ENCODE results near the gene BICD1. TPM values are rescaled to one million over a fixed set of nuclear protein-coding genes. Genes with fewer than 3 reads are reported as not detected.

Gene BICD1
- total RNA-seq, 4 donors from 2014 or later = 1.5 to 4.5 (median 2.4) TPM

GRCh38 chr12:32235251-32235650 lies 128.6 kb downstream of the BICD1 start:
- 80 to 85% methylated on average over 2 of the region's 2 CpGs for WGBS, 2 donors
- intact Hi-C loops (cut with DNase I; ENCODE audit: low total_unique reads) = no loop called here
- no peak overlapping the region for H3K4me3 ChIP-seq (ENCODE audit: low read depth, poor library complexity, severe bottlenecking)
- TF ChIP-seq POLR2A (IDR thresholded peaks at IDR 0.05) (no peak), CTCF (IDR thresholded peaks at IDR 0.05) (no peak)
- no peak for DNase-seq (ENCODE audit: low spot score in 2 of 2)

GRCh38 chr12:32240162-32240561 lies 133.5 kb downstream of the BICD1 start:
- intact Hi-C loops (cut with DNase I; ENCODE audit: low total_unique reads) = no loop called here
- no peak for DNase-seq (ENCODE audit: low spot score in 2 of 2)
- H3K4me3 ChIP-seq (ENCODE audit: low read depth, poor library complexity, severe bottlenecking) = no peak overlapping the region
- 86 to 89% methylated on average over 5 of the region's 5 CpGs for WGBS, 2 donors
- TF ChIP-seq POLR2A (IDR thresholded peaks at IDR 0.05) (no peak), CTCF (IDR thresholded peaks at IDR 0.05) (no peak)

GRCh38 chr12:32240831-32241230 lies 134.2 kb downstream of the BICD1 start:
- no peak for DNase-seq (ENCODE audit: low spot score in 2 of 2)
- H3K4me3 ChIP-seq (ENCODE audit: low read depth, poor library complexity, severe bottlenecking) = no peak overlapping the region
- intact Hi-C loops (cut with DNase I; ENCODE audit: low total_unique reads) = no loop called here
- WGBS, 2 donors = 71% methylated on average over 4 of the region's 4 CpGs
- no peak for TF ChIP-seq POLR2A (IDR thresholded peaks at IDR 0.05)
- TF ChIP-seq CTCF (IDR thresholded peaks at IDR 0.05) = no peak

GRCh38 chr12:32242641-32243040 lies 136.0 kb downstream of the BICD1 start:
- 60 to 81% methylated on average over 2 of the region's 2 CpGs for WGBS, 2 donors
- no peak for TF ChIP-seq POLR2A (IDR thresholded peaks at IDR 0.05)
- TF ChIP-seq CTCF (IDR thresholded peaks at IDR 0.05) = no peak
- no peak for DNase-seq (ENCODE audit: low spot score in 2 of 2)
- H3K4me3 ChIP-seq (ENCODE audit: low read depth, poor library complexity, severe bottlenecking) = no peak overlapping the region
- intact Hi-C loops (cut with DNase I; ENCODE audit: low total_unique reads) = no loop called here

- H3K4me3 ChIP-seq (ENCODE audit: low read depth, poor library complexity, severe bottlenecking) = no peak overlapping the region
- no peak for DNase-seq (ENCODE audit: low spot score in 2 of 2)
- no peak for TF ChIP-seq POLR2A (IDR thresholded peaks at IDR 0.05)
- no peak for TF ChIP-seq CTCF (IDR thresholded peaks at IDR 0.05)
- intact Hi-C loops (cut with DNase I; ENCODE audit: low total_unique reads) = no loop called here
- 53 to 58% methylated on average over 5 of the region's 5 CpGs for WGBS, 2 donors
Measured at GRCh38 chr12:32248441-32249140, 141.9 kb downstream of the BICD1 start.

GRCh38 chr12:32249777-32250176 lies 143.1 kb downstream of the BICD1 start:
- DNase-seq (ENCODE audit: low spot score in 2 of 2) = no peak
- no peak overlapping the region for H3K4me3 ChIP-seq (ENCODE audit: low read depth, poor library complexity, severe bottlenecking)
- intact Hi-C loops (cut with DNase I; ENCODE audit: low total_unique reads) = no loop called here
- TF ChIP-seq CTCF (IDR thresholded peaks at IDR 0.05) (no peak), POLR2A (IDR thresholded peaks at IDR 0.05) (no peak)
- 49 to 64% methylated on average over 2 of the region's 2 CpGs for WGBS, 2 donors
